Urinary bladder (tissue), 4 donors: Measurements from ENCODE around the gene SCFD2. TPM values are rescaled to one million over a fixed set of nuclear protein-coding genes. Genes with fewer than 3 reads are reported as not detected.

ENCODE experiments used
- DNase-seq: peaks from one replicate; pipeline ENCODE4 v3.0.0-alpha.2; 2015; ENCODE audit errors: extremely low spot score
- H3K27ac ChIP-seq: one replicate; pipeline ENCODE4 v1.5.1; 2013; ENCODE audit warnings: low read depth, mild to moderate bottlenecking, moderate library complexity
- H3K36me3 ChIP-seq: one replicate; pipeline ENCODE4 v1.6.1; 2013; ENCODE audit warnings: mild to moderate bottlenecking, moderate library complexity; ENCODE audit not compliant: insufficient read depth
- H3K4me1 ChIP-seq: one replicate; pipeline ENCODE4 v1.6.1; 2013; ENCODE audit warnings: mild to moderate bottlenecking, moderate library complexity; ENCODE audit not compliant: insufficient read depth
- H3K4me3 ChIP-seq: one replicate; pipeline ENCODE4 v1.5.1; 2013; ENCODE audit warnings: low read depth, low read length
- WGBS: extraction: QIAGEN DNeasy Blood & Tissue Kit; methylation state at CpG from one replicate; pipeline ENCODE4 v1.1.7; 2013; 5-methylcytosine and 5-hydroxymethylcytosine counted together
- polyA plus RNA-seq: library from polyadenylated mRNA; stranded (reverse); fragments of 200-250 nt; gene quantifications from one replicate; pipeline ENCODE4 v1.2.3, GENCODE V29; 2013
- total RNA-seq: library from RNA; depleted of rRNA; stranded (reverse); fragments of >200 nt; gene quantifications from one replicate; pipeline ENCODE4 v1.2.3, GENCODE V29; 2014
- donor health status: healthy with polysubstance abuse.
- donor health status: healthy.

SCFD2 gene
- total and polyA plus RNA-seq, 2 donors, result 8.1 to 23.8 TPM

DNA sequence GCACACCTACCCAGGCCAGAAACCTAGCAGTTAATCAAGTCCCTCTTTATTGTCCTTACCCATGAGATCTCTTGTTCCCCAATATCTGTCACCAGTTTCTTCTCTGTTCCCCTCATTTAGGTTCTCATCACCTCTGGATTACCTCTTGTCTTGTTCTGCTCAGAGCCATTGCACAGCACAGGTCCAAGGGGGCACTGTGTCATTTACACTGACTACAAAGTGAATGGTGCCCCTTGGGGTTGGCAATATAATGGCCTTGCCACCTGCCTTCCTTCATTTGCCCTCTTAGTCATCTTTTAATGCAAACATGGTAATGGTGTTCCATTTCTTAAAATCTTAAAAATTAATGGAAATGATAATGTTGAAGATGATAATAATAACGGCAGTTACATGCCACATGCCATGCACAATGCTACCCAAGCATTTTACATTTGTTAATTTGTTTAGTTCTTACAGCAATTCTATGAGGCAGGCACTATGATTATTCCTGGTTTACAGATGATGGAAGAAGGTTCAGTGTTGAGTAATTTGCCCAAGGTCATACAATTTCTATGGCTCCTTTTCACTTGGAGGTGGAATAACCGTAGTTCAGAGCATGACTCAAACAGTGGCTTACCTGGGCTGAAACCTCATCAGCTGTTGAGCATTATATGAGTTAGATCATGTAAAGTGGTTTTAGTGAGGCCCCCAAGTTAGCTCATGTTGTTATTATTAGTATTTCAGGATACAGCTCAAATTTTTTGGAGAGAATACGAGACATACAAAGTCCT lies 385.9 kb downstream of the SCFD2 start:
- Histone ChIP-seq H3K4me1 (no peaks in the 10 kb centered on the region), H3K27ac (no peak overlapping the region), H3K4me3 (no peak overlapping the region), H3K36me3 (no peaks in the 10 kb centered on the region)
- no peak for DNase-seq
- 97% methylated on average over 3 of the region's 3 CpGs for WGBS

DNA sequence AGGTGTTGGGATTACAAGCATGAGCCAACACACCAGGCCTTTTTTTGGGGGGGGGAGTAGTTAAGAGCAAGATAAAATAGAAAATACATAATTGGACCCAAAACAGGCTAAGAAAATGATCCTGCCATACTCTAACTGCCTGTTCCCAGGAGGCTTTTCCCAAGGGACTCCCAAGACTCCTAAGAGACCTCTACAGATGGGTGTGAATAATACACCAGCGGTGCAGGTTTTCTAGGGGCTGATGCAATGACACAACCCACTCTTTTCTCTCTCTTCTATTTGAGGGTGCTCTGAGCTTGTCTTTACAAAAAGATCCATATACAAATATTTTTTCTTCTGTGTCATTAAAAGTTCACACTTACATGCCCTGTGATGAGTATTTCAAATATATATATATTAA lies 386.8 kb downstream of the SCFD2 start:
- Histone ChIP-seq H3K36me3 (no peaks in the 10 kb centered on the region), H3K4me3 (no peak overlapping the region), H3K27ac (no peak overlapping the region), H3K4me1 (no peaks in the 10 kb centered on the region)
- no peak for DNase-seq
- WGBS, result 100% methylated on average over 1 of the region's 1 CpG

DNA sequence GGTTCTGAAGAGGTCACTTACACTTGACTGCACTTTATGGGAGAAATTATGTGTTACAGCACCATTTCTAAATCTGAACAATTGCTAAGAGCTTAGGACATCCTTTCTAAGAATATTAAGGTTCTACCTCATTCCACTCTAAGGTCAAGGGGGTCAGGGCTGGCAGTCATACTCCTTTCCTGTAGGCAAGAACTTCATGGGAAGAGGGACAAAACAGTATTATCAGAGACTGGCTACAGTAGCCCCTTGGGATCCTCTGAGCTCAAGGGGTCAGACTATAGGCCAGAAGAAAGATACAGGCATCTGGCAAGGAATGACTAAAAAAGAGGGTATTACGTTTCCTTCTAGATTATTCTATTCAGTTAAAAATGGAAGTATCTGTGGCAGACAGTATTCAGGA lies 388.6 kb downstream of the SCFD2 start:
- Histone ChIP-seq H3K4me1 (no peaks in the 10 kb centered on the region), H3K27ac (no peak overlapping the region), H3K4me3 (no peak overlapping the region), H3K36me3 (no peaks in the 10 kb centered on the region)
- no peak for DNase-seq
- 82% methylated on average over 1 of the region's 1 CpG for WGBS

GRCh38 chr4:52976523-52977230 lies 389.2 kb downstream of the SCFD2 start:
- WGBS, result 92% methylated on average over 4 of the region's 4 CpGs
- Histone ChIP-seq H3K27ac (no peak overlapping the region), H3K36me3 (no peaks in the 10 kb centered on the region), H3K4me1 (no peaks in the 10 kb centered on the region), H3K4me3 (no peak overlapping the region)
- DNase-seq, result no peak

GRCh38 chr4:52968691-52969090 lies 397.2 kb downstream of the SCFD2 start:
- no peak overlapping the region for H3K4me3 ChIP-seq
- 92% methylated on average over 3 of the region's 3 CpGs for WGBS
- DNase-seq, result no peak
- no peak overlapping the region for H3K27ac ChIP-seq
- no peaks in the 10 kb centered on the region for H3K36me3 ChIP-seq
- no peaks in the 10 kb centered on the region for H3K4me1 ChIP-seq

DNA sequence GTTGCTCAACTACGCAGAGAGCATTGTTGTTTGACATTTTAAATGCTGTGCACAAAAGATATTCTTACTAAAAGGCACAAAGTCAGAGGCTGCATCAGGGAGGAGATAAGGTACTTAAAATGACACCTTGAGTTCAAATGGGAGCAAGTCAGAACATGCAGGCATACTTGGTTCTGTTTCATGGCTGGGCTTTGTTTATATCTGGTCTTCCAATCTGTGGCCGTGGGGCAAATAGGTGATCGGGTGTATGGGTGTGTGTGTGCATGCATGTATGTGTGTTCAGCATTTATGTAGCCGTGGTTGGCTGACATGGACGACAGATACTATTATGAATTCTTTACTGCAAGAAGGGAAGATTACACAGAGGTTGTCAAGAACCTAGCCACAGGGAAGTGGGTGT lies 397.6 kb downstream of the SCFD2 start:
- no peak overlapping the region for H3K27ac ChIP-seq
- no peak overlapping the region for H3K4me3 ChIP-seq
- no peaks in the 10 kb centered on the region for H3K36me3 ChIP-seq
- no peak for DNase-seq
- H3K4me1 ChIP-seq, result no peaks in the 10 kb centered on the region
- WGBS, result 89% methylated on average over 5 of the region's 5 CpGs

DNA sequence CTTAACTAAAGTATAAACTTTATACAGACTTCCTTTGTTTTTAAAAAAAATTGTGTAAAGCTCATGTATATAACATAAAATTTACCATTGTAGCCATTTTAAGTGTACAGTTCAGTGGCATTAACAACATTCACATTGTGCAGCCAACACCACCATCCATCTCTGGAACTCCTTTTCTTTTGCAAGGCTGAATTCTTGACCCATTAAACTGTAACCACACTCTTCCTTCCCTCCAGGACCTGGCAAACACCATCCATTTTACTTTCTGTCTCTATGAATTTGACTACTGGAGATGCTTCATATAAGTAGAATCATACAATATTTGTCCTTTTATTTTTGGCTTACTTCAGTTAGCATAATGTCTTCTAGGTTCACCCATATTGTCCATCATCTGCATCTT lies 399.1 kb downstream of the SCFD2 start:
- Histone ChIP-seq H3K36me3 (no peaks in the 10 kb centered on the region), H3K4me3 (no peak overlapping the region), H3K4me1 (no peaks in the 10 kb centered on the region), H3K27ac (no peak overlapping the region)
- no peak for DNase-seq

DNA sequence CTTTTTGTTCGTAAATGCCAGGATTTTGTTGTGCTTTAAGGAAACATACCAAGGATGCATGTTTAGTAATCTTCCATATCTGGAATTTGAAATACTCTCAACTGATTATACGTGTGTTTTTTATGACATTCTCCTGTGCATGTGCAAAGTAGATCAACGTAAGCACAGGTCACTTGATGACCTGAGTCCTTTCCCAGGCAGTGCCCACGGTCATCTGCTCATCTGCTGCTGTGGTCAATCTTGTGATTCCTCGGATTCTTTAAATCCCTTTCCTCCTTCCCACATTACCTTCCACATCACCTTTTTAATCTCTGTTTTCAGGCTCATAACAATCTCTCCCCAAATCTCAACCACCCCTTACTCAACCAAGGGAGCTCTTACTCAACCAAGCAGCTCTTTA lies 399.7 kb downstream of the SCFD2 start:
- 95% methylated on average over 5 of the region's 5 CpGs for WGBS
- no peak overlapping the region for H3K27ac ChIP-seq
- H3K4me1 ChIP-seq, result no peaks in the 10 kb centered on the region
- DNase-seq, result no peak
- H3K36me3 ChIP-seq, result no peaks in the 10 kb centered on the region
- no peak overlapping the region for H3K4me3 ChIP-seq

DNA sequence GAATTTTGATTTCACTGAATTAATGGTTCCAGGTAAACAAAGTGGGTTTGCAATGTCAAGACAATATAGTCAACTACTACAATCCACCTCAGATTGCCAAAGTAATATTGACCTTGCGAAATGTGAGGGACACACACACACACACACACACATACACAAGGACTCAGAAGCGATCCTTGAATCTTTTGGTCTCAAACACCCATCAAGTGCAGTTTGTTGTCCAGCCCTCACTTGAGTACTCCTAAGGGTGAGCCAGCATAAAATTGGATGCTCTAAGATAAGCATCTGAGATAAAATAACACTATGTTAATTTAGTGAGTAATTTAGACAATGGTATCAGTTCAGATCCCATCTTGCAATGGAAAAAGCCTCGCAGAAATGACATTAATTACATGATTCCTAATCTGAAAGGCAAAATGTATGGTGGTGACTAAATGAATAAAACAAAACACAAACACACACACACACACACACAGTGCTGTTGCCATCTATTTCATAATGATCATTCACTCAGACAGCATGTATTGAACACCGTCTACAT lies 401.2 kb downstream of the SCFD2 start:
- Histone ChIP-seq H3K4me3 (no peak overlapping the region), H3K27ac (no peak overlapping the region), H3K36me3 (no peaks in the 10 kb centered on the region), H3K4me1 (no peaks in the 10 kb centered on the region)
- WGBS, result 96% methylated on average over 4 of the region's 4 CpGs
- no peak for DNase-seq

DNA sequence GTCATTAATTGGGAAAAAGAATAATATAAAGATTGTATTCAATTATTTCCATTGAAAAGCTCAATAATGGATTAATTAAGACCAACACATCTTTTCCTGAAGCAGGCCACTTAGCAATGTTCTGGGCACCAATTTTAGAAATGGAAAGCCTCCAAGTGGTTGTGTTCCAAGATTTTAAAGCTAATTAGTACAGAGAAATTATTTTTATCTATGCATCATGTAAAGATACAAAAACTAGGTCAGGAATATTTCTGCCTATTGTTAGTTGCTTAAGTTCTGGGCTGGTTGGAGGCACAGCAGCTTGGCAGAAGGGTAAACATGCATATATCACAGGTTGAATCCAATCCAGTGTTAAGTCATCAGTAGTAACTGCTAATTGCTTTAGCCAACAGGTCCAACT lies 401.9 kb downstream of the SCFD2 start:
- no peak overlapping the region for H3K27ac ChIP-seq
- no peak overlapping the region for H3K4me3 ChIP-seq
- no peak for DNase-seq
- no peaks in the 10 kb centered on the region for H3K36me3 ChIP-seq
- no peaks in the 10 kb centered on the region for H3K4me1 ChIP-seq

- no peaks in the 10 kb centered on the region for H3K4me1 ChIP-seq
- no peak for DNase-seq
- H3K36me3 ChIP-seq, result no peaks in the 10 kb centered on the region
- no peak overlapping the region for H3K4me3 ChIP-seq
- no peak overlapping the region for H3K27ac ChIP-seq
- whole genome bisulfite sequencing, result 74% methylated on average over 3 of the region's 3 CpGs
Measured at GRCh38 chr4:52962721-52963120, 403.1 kb downstream of the SCFD2 start.

- no peak for DNase-seq
- WGBS, result 94% methylated on average over 3 of the region's 3 CpGs
- H3K4me3 ChIP-seq, result no peak overlapping the region
- no peaks in the 10 kb centered on the region for H3K4me1 ChIP-seq
- H3K36me3 ChIP-seq, result no peaks in the 10 kb centered on the region
- no peak overlapping the region for H3K27ac ChIP-seq
Measured at GRCh38 chr4:52961666-52962412, 404.0 kb downstream of the SCFD2 start.

- Histone ChIP-seq H3K4me1 (no peaks in the 10 kb centered on the region), H3K4me3 (no peak overlapping the region), H3K36me3 (no peaks in the 10 kb centered on the region), H3K27ac (no peak overlapping the region)
- no peak for DNase-seq
- WGBS, result 71% methylated on average over 3 of the region's 3 CpGs
Measured at GRCh38 chr4:52959541-52959940, 406.3 kb downstream of the SCFD2 start.
